Skeletal muscle cell (primary cell): ENCODE measurements around the gene FAM168B.
"Not testable (repeated sequence)": the region's sequence is repeated elsewhere in the genome, so short reads cannot be mapped to it uniquely, and the experiment has no call there.

Source experiments
- DNase-seq: peaks from one replicate; pipeline ENCODE4 v3.0.0-alpha.2; 2010; ENCODE audit warnings: low read depth
- H3K4me3 ChIP-seq: 2 replicates; pipeline ENCODE4 v1.5.1; 2011; ENCODE audit warnings: low read depth, mild to moderate bottlenecking, control low read depth, low read length, moderate library complexity

The FAM168B gene

GRCh38 chr2:131104487-131105155 is 11.4 kb upstream of the FAM168B start:
- H3K4me3 ChIP-seq = peak overlapping the region; percentile 97
- peak; percentile 20 for DNase-seq

GRCh38 chr2:131103165-131103564 is 9.9 kb upstream of the FAM168B start:
- H3K4me3 ChIP-seq = no peak overlapping the region

DNA sequence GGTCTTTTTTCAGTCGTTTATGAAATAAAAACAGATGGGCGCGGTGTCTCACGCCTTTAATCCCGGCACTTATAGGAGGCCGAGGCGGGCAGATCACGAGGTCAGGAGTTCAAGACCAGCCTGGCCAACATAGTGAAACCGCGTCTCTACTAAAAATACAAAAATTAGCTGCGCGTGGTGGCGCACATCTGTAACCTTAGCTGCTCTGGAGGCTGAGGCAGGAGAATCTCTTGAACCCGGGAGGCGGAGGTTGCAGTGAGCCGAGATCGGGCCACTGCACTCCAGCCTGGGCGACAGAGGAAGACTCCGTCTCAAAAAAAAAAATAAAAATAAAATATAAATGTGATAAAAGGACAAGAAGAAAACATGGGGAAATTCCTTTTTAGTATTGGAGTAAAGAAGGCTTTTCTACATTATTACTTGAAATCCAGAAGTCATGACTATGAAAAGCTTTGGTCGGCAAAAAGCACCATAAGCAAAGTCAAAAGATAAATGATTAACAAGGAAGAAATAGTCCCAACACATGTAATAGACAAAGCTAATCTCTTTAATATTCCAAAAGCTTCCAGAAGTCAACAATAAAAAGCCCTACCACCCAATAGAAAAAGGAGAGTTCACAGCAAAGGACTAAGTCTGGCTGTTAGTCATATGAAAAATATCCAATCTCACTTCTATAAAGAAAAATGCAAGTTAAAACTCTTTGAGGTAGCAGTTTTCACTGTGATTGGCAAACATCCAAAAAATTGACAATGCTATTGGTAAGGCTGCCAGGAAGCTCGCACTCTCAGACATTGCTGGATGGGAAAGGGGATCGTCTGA is 1.4 kb upstream of the FAM168B start:
- H3K4me3 ChIP-seq = no peak overlapping the region
- no peak for DNase-seq

More at GRCh38 chr2:131103165-131103564, 9.9 kb upstream of the FAM168B start:
- no peak for DNase-seq

GRCh38 chr2:131093696-131094462 is 619 bp upstream of the FAM168B start:
- DNase-seq = no peak
- peak overlapping the region; percentile 80 for H3K4me3 ChIP-seq

- H3K4me3 ChIP-seq = peak overlapping the region; percentile 80
Observed at GRCh38 chr2:131092458-131093005, 728 bp downstream of the FAM168B start.

DNA sequence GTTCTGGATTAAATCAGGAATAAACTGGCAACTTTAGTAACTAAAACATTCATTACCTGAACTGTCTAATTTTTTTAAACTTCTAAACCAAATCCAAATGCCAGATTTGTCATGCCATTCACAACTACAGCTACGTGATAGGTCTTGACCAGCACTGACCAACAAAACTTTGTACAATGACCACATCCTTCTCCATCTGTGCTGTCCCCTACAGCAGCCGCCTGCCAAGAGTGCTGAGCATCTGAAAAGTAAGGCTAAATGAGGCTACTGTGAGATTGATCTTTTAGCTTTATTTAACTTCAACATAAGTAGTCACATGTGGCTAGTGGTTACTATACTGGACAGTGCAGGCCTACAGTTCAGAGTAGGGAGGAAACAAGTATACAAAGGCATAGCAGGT is 7.6 kb downstream of the FAM168B start:
- no peak for DNase-seq

More at GRCh38 chr2:131092458-131093005, 728 bp downstream of the FAM168B start:
- DNase-seq = no peak

DNA sequence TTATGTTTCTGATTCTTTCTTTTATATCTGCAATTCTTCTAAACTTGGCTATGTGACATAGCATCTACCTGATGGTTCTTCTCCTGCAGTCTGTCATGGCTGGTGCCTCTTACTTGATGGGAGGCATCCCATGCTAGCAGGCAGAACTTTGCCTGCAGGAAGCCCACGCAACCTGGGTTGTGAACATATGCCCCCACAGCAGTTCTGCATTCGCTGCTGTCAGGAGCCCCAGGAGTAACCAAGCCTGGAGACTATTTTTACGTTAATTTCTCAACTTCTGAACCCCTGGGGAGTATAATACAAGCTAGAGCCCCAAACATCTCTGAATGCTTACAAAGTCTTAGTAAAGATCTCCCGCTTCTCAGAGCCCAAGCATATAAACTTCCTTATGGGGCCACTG is 12.1 kb downstream of the FAM168B start:
- H3K4me3 ChIP-seq = no peak overlapping the region
- DNase-seq = no peak

More for the DNA sequence above, 7.6 kb downstream of the FAM168B start:
- H3K4me3 ChIP-seq = no peak overlapping the region

DNA sequence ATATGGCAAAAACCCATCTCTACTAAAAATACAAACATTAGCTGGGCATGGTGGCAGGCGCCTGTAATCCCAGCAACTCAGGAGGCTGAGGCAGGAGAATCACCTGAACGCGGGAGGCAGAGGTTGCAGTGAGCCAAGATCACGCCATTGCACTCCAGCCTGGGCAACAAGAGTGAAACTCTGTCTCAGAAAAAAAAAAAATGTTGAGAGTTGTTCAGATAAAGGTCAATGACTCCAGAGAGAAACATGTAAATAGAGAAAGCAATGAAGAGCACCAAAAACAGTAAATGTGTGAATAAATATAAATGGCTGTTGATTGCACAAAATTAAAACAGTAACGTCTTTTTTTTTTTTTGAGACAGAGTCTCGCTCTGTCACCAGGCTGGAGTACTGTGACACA is 13.3 kb downstream of the FAM168B start:
- not testable (repeated sequence) for DNase-seq

DNA sequence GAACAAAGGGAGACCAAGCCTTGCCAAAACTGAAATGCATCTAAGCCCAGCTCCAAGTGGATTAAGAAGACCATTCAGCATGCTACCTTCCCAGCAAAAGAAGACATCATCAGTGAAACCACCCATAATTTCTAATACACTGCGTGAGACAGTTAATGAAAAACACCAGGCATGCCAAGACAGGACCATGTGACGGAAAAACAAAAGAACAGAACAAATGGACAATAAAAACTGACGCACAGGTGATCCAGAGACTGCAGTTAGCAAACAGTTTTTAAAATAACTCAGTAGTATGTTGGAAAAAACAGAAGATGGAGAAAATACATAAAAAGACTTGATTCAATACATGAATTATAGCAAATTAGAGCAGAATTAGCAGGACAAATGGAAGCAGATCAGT is 15.3 kb downstream of the FAM168B start:
- no peak for DNase-seq

More for the DNA sequence above, 13.3 kb downstream of the FAM168B start:
- not testable (repeated sequence) for H3K4me3 ChIP-seq

GRCh38 chr2:131077182-131077846 is 15.9 kb downstream of the FAM168B start:
- DNase-seq = no peak
- no peak overlapping the region for H3K4me3 ChIP-seq

More for the DNA sequence above, 15.3 kb downstream of the FAM168B start:
- H3K4me3 ChIP-seq = no peak overlapping the region

DNA sequence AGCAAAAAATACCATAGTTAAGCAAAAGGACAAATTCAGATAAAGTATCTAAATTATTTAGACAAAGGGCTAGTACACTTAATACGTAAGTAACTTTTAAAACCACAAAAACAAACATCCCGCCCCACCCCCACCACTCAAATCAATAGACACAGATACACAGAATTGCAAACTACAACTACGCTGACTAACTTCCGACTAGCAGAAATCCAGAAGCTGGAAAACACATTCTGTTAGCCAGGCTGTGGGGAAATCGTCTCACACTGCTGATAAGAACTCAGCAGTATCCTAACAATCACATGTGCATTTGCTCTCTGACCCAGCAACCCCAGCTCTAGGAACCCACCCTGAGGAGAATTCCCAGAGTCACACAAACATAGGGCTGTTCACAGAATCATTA is 16.6 kb downstream of the FAM168B start:
- H3K4me3 ChIP-seq = no peak overlapping the region
- no peak for DNase-seq

- DNase-seq, H3K4me3 ChIP-seq: not testable (repeated sequence)
Observed at GRCh38 chr2:131075578-131075977, 17.7 kb downstream of the FAM168B start.

GRCh38 chr2:131068172-131068571 is 25.1 kb downstream of the FAM168B start:
- not testable (repeated sequence) for H3K4me3 ChIP-seq, DNase-seq

DNA sequence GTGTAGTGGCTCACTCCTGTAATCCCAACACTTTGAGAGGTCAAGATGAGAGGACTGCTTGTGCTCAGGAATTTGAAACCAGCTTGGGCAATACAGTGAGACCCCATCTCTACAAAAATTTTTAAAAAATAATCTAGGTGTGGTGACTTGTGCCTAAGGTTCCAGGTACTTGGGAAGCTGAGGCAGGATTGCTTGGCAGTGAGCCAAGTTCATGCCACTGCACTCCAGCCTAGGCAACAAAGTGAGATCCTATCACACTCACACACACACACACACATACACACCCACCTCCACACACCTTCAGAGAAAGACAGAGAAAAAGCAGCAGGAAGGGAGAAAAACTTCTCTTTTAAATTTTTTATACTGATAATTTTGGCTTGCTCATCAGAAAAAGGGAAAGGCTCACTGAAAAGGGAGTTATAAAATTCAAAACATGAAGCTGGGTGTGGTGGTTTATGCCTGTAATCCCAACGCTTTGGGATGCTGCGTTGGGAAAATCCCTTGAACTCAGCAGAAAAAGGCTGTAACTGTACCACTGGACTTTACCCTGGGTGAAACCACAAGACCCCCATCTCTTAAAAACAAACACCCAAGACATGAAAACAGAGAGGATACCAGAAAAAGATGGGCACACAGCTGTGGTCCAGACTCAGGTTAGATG is 25.7 kb downstream of the FAM168B start:
- no peak for DNase-seq
- H3K4me3 ChIP-seq = no peak overlapping the region

GRCh38 chr2:131064589-131065512 is 28.4 kb downstream of the FAM168B start:
- no peak overlapping the region for H3K4me3 ChIP-seq
- no peak for DNase-seq

GRCh38 chr2:131063501-131064283 is 29.6 kb downstream of the FAM168B start:
- DNase-seq = no peak
- no peak overlapping the region for H3K4me3 ChIP-seq

DNA sequence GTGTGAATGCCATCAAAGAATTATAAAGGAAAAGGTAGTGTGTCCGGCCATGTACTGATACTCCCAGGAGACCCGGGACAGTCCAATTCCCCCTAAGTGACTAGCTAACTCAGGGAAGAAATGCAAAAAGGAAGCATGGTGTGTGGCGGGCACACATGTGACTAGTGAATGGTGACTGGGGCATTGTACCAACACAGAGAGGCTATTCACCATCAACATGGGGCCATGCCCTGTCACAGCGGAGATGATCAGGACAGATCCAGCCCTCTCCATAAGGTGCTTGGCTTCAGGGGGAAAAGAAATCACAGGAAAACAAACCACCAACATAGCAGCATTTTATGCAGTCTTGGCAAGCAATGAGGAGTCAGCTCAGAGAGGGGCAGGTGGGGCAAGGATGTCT is 34.3 kb downstream of the FAM168B start:
- no peak overlapping the region for H3K4me3 ChIP-seq
- no peak for DNase-seq
